HFFc6 (cell line): Measurements from ENCODE around the gene SBNO2. TPM values are rescaled to one million over a fixed set of nuclear protein-coding genes. Genes with fewer than 3 reads are reported as not detected.

Source experiments
- DNase-seq: peaks from one replicate; pipeline ENCODE4 v3.0.0-alpha.2; 2018
- H3K27ac Mint-ChIP-seq: 2 replicates; pipeline ENCODE4 v1.8.0; 2020; ENCODE audit warnings: mild to moderate bottlenecking, mixed read lengths
- H3K27me3 Mint-ChIP-seq: 2 replicates; pipeline ENCODE4 v1.8.0; 2021; ENCODE audit warnings: mild to moderate bottlenecking, moderate library complexity, mixed read lengths; ENCODE audit not compliant: insufficient read depth
- H3K36me3 Mint-ChIP-seq: 2 replicates; pipeline ENCODE4 v1.8.0; 2021; ENCODE audit warnings: low read depth, mixed read lengths
- H3K4me1 Mint-ChIP-seq: 2 replicates; pipeline ENCODE4 v1.8.0; 2020; ENCODE audit warnings: low read depth, mixed read lengths
- H3K4me3 Mint-ChIP-seq: 2 replicates; pipeline ENCODE4 v1.8.0; 2020; ENCODE audit warnings: mild to moderate bottlenecking, moderate library complexity, mixed read lengths
- H3K9me3 Mint-ChIP-seq: 2 replicates; pipeline ENCODE4 v1.8.0; 2020; ENCODE audit warnings: mild to moderate bottlenecking, mixed read lengths
- total RNA-seq, 6 experiments: library from RNA; stranded (reverse); fragmentation: NEBNext Ultra II Directional; extraction: Animal tissue kit (Norgen Biotek cat#: 25700); gene quantifications; 2 replicates in 1 of 6; 3 replicates in 5 of 6; pipeline ENCODE4 v1.2.3, GENCODE V29; 2021
- TF ChIP-seq, protein P1 (sequence below): fragments of 200-600 bp; sonication (generic); IDR thresholded peaks from 2 replicates; pipeline ENCODE4 v1.5.0; 2021; ENCODE audit warnings: antibody characterized with exemption, mild to moderate bottlenecking

Gene SBNO2
- total RNA-seq, 6 experiments from 2014 or later: 33.7 to 49.8 (median 41.5) TPM

DNA sequence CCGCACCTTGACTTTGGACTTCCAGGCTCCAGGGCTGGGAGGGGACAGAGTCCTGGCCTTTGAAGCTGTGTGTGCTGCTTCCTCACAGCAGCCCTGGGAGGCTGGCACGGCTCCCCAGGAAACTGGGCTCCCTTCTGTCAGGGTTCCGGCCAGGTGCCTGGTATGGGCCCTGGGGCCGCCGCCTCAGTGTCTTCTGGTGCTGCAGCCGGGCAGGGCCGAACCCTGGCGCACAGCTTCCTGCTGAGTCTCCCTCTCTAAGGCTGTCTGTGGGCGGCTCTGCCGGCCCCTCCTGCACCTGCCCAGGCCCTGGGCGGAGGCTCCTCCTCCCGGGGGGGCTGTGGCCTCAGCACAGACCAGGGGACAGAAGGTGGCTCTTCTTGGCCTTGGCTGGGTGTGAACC lies 37.9 kb downstream of the SBNO2 start:
- no peak for DNase-seq
- TF ChIP-seq, protein P1, sequence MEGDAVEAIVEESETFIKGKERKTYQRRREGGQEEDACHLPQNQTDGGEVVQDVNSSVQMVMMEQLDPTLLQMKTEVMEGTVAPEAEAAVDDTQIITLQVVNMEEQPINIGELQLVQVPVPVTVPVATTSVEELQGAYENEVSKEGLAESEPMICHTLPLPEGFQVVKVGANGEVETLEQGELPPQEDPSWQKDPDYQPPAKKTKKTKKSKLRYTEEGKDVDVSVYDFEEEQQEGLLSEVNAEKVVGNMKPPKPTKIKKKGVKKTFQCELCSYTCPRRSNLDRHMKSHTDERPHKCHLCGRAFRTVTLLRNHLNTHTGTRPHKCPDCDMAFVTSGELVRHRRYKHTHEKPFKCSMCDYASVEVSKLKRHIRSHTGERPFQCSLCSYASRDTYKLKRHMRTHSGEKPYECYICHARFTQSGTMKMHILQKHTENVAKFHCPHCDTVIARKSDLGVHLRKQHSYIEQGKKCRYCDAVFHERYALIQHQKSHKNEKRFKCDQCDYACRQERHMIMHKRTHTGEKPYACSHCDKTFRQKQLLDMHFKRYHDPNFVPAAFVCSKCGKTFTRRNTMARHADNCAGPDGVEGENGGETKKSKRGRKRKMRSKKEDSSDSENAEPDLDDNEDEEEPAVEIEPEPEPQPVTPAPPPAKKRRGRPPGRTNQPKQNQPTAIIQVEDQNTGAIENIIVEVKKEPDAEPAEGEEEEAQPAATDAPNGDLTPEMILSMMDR: no peak
- Mint-ChIP-seq H3K27me3 (peaks cover 4% of the 10 kb centered on the region; the same call in 1 of the 2 replicates), H3K4me3 (no peak overlapping the region), H3K9me3 (no peaks in the 10 kb centered on the region), H3K36me3 (peaks cover 15% of the 10 kb centered on the region), H3K27ac (no peak overlapping the region), H3K4me1 (no peaks in the 10 kb centered on the region)

DNA sequence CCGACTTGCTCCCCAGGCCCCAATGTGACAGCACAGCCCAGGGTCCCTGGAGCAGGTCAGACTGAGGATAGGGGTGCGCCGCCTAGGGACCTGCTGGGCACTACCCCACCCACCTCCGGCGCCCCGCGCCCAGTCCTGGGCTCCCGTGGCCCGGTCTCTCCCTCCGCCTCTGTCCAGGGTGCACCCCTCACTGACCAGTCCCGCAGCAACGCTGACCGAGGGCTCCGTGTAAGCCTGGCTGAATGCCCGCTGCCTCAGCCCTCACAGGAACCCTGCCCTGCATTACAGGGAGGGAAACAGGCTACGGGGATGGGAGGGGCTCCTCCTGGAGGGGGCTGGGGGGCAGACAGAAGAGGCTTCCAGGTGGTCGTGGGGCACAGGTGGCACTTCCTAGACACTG lies 38.6 kb downstream of the SBNO2 start:
- Mint-ChIP-seq H3K27ac (no peak overlapping the region), H3K4me1 (peaks cover 6% of the 10 kb centered on the region; the same call in 1 of the 2 replicates), H3K36me3 (peaks cover 15% of the 10 kb centered on the region), H3K4me3 (no peak overlapping the region), H3K9me3 (no peaks in the 10 kb centered on the region), H3K27me3 (peaks cover 4% of the 10 kb centered on the region; the same call in 1 of the 2 replicates)
- TF ChIP-seq, protein P1: no peak
- DNase-seq: no peak

DNA sequence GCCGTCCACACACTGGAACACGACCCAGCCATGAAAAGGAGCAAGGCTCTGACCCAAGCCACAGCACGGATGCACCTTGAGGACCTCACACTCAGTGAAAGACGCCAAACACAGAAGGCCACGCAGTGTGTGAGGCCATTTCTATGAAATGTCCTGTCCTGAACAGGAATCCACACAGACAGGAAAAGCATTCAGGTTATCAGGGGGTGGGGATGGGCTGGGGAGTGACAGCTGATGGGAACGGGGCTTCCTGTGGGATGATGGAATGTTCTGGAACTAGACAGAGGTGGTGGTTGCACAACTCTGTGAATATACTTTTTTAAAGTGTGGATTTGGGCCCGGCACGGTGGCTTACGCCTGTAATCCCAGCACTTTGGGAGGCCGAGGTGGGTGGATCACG lies 39.6 kb downstream of the SBNO2 start:
- H3K27ac Mint-ChIP-seq: no peak overlapping the region
- DNase-seq: no peak
- H3K4me3 Mint-ChIP-seq: no peak overlapping the region
- TF ChIP-seq, protein P1: no peak
- H3K9me3 Mint-ChIP-seq: no peaks in the 10 kb centered on the region
- H3K4me1 Mint-ChIP-seq: peaks cover 13% of the 10 kb centered on the region; the same call in 1 of the 2 replicates
- peaks cover 5% of the 10 kb centered on the region; the same call in 1 of the 2 replicates for H3K27me3 Mint-ChIP-seq
- H3K36me3 Mint-ChIP-seq: peaks cover 7% of the 10 kb centered on the region

DNA sequence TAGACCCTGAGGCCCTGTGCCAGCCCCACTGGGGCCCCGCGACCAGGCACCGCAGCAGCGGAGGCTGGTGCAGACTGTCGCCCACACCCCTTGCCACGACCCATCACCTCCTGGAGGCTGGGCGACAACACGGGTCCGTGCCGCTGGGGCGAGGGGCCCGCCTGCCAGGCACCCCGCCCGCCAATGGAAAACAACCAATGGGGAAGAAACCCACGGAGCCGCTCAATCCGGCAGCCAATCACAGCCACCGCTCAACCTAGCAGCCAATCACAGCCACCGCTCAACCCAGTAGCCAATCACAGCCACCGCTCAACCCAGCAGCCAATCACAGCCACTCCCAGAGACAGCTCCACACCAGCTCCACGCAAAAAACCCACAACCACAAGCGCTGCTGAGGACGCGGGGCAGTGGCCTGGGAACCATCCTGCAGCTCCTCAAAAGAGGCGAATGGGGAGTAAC lies 40.6 kb downstream of the SBNO2 start:
- H3K27me3 Mint-ChIP-seq: peaks cover 2% of the 10 kb centered on the region; the same call in 1 of the 2 replicates
- peak overlapping the region; percentile 39; the same call in 1 of the 2 replicates for H3K4me3 Mint-ChIP-seq
- no peaks in the 10 kb centered on the region; the same call in 1 of the 2 replicates for H3K36me3 Mint-ChIP-seq
- peaks cover 13% of the 10 kb centered on the region; the same call in 1 of the 2 replicates for H3K4me1 Mint-ChIP-seq
- peak overlapping the region; percentile 60; the same call in 1 of the 2 replicates for H3K27ac Mint-ChIP-seq
- TF ChIP-seq, protein P1: no peak
- H3K9me3 Mint-ChIP-seq: no peaks in the 10 kb centered on the region
- DNase-seq: no peak

DNA sequence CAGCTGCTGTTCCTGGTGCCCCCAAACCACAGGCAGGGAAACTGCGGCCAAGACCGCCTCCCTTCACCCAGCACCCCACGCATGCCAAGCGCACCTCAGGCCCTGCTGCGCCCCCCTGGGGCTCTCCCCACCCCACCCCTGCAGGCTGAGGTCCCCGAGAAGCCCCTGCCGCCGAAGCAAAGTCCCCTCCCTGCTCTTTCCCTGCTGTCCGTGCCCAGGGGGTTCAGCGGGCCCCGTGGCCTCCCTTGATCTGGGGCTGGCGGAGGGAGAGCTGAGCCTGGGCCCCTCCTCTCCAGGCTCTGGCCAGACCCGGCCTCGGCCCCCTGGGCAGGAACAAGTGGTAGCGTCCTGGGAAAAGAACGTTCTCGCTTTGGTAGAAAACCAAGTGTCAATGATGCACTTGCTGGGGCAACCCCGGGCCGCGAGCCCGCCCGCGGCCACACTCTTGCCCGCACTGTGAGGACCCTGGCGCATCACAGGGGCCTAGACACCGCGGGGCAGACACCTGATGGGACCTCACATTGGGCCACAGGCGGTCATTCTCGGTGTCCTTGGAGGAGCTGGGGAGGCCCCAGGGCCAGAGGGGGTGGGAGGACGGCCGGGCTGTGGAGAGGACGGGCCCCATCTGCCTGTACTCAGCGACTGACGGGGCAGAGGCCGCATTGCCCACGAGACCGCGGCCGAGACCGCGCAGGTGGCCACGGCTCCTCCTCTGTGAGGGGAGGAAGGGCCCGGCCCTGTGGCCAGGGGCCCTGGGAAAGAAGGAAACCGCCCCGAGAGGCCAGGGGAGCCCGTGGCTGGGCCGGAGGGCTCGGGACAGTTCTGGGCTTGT lies 41.3 kb downstream of the SBNO2 start:
- Mint-ChIP-seq H3K27me3 (peaks cover 2% of the 10 kb centered on the region; the same call in 1 of the 2 replicates), H3K9me3 (no peaks in the 10 kb centered on the region), H3K36me3 (no peaks in the 10 kb centered on the region), H3K4me1 (peaks cover 13% of the 10 kb centered on the region; the same call in 1 of the 2 replicates), H3K27ac (peak overlapping the region; percentile 92), H3K4me3 (peak overlapping the region; percentile 91)
- DNase-seq: no peak
- TF ChIP-seq, protein P1: no peak
